ENCODE data around the gene SPAG6. TPM values are rescaled to one million over a fixed set of nuclear protein-coding genes. Genes with fewer than 3 reads are reported as not detected.

The SPAG6 gene
- total RNA-seq, 1 experiment from 2014 or later = not detected

DNA sequence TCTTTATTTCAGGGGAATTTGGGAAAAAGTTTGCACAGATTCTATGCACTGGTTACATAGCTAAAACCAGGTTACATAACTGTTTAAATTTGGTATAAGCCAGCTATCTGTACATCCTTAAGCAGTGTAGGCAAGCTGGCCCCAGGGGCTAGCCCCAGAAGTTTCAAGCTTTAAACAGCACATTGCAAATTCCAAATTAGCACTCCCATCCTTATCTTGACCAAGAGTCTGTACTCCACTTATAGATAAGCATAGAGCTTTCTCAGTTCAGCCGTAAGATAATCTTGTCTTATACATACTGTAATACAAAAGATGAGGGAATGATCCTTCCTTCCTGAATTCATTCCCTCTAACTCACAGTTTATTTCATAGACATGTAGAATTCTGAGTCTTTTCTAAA, 109.3 kb downstream of the SPAG6 start:
- H3K36me3 ChIP-seq = no peaks in the 10 kb centered on the region
- DNase-seq = no peak
- no peak overlapping the region for H3K4me3 ChIP-seq
- no peaks in the 10 kb centered on the region; the same call in 1 of the 2 replicates for H3K27me3 ChIP-seq
- H3K9me3 ChIP-seq = no peaks in the 10 kb centered on the region

GRCh38 chr10:22455068-22455857, 110.0 kb downstream of the SPAG6 start:
- Histone ChIP-seq H3K36me3 (no peaks in the 10 kb centered on the region), H3K4me3 (no peak overlapping the region), H3K9me3 (no peaks in the 10 kb centered on the region), H3K27me3 (no peaks in the 10 kb centered on the region; the same call in 1 of the 2 replicates)
- no peak for DNase-seq

GRCh38 chr10:22456486-22456885, 111.2 kb downstream of the SPAG6 start:
- H3K9me3 ChIP-seq = no peaks in the 10 kb centered on the region

GRCh38 chr10:22458272-22459038, 113.2 kb downstream of the SPAG6 start:
- H3K4me3 ChIP-seq = no peak overlapping the region
- no peaks in the 10 kb centered on the region for H3K9me3 ChIP-seq

More at GRCh38 chr10:22456486-22456885, 111.2 kb downstream of the SPAG6 start:
- Histone ChIP-seq H3K27me3 (no peaks in the 10 kb centered on the region; the same call in 1 of the 2 replicates), H3K36me3 (no peaks in the 10 kb centered on the region), H3K4me3 (no peak overlapping the region)
- DNase-seq = no peak

GRCh38 chr10:22459496-22459895, 114.2 kb downstream of the SPAG6 start:
- H3K9me3 ChIP-seq = no peaks in the 10 kb centered on the region
- no peaks in the 10 kb centered on the region; the same call in 1 of the 2 replicates for H3K27me3 ChIP-seq
- DNase-seq = no peak
- no peak overlapping the region for H3K4me3 ChIP-seq
- H3K36me3 ChIP-seq = no peaks in the 10 kb centered on the region

More at GRCh38 chr10:22458272-22459038, 113.2 kb downstream of the SPAG6 start:
- DNase-seq = no peak
- no peaks in the 10 kb centered on the region; the same call in 1 of the 2 replicates for H3K27me3 ChIP-seq
- no peaks in the 10 kb centered on the region for H3K36me3 ChIP-seq

DNA sequence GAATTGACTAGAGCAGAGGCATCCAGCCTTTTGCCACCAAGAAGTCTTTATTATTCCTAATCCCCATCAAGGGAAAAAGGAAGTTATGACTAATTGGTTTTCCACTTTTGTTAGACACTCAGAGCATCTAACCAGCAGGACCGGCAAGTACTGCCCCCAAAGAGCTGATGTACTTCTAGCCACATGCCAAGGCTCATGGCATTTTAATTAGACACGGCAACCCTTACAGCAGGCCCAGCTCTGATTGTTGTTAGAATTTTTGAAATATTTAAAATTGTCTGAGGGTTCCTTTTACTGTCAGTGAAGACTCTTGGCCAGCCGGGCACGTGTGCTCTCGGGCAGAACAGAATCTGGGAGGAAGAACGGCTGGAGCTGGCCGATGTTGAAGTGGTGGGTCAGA, 114.8 kb downstream of the SPAG6 start:
- no peaks in the 10 kb centered on the region for H3K36me3 ChIP-seq
- DNase-seq = no peak
- H3K27me3 ChIP-seq = no peaks in the 10 kb centered on the region; the same call in 1 of the 2 replicates
- H3K4me3 ChIP-seq = no peak overlapping the region
- H3K9me3 ChIP-seq = no peaks in the 10 kb centered on the region

GRCh38 chr10:22460531-22461403, 115.5 kb downstream of the SPAG6 start:
- Histone ChIP-seq H3K27me3 (no peaks in the 10 kb centered on the region; the same call in 1 of the 2 replicates), H3K4me3 (no peak overlapping the region), H3K36me3 (no peaks in the 10 kb centered on the region), H3K9me3 (no peaks in the 10 kb centered on the region)
- DNase-seq = no peak

DNA sequence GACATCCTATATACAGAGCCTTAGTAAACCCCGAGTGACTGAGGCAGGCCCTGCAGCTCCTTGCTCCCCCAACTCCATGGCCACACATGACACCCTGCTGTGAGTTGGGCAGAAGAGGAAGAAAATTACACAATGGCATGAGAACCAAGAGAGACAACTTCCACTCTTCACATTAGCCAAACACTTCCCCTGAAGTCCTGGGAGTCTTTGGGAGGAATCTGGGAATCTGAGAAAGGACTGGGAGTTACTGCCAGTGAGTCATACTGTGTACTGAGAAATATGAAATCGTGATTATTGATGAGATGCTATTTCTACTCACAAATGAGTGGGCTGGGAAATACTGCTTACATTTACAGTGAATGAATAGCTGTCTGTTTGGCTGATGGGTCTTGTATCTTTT, 116.6 kb downstream of the SPAG6 start:
- no peak for DNase-seq
- H3K4me3 ChIP-seq = no peak overlapping the region
- H3K9me3 ChIP-seq = no peaks in the 10 kb centered on the region

GRCh38 chr10:22463255-22463654, 118.0 kb downstream of the SPAG6 start:
- no peak overlapping the region for H3K4me3 ChIP-seq
- no peaks in the 10 kb centered on the region for H3K9me3 ChIP-seq
- DNase-seq = no peak
- H3K36me3 ChIP-seq = no peaks in the 10 kb centered on the region
- no peaks in the 10 kb centered on the region for H3K27me3 ChIP-seq

More for the DNA sequence above, 116.6 kb downstream of the SPAG6 start:
- Histone ChIP-seq H3K27me3 (no peaks in the 10 kb centered on the region), H3K36me3 (no peaks in the 10 kb centered on the region)

DNA sequence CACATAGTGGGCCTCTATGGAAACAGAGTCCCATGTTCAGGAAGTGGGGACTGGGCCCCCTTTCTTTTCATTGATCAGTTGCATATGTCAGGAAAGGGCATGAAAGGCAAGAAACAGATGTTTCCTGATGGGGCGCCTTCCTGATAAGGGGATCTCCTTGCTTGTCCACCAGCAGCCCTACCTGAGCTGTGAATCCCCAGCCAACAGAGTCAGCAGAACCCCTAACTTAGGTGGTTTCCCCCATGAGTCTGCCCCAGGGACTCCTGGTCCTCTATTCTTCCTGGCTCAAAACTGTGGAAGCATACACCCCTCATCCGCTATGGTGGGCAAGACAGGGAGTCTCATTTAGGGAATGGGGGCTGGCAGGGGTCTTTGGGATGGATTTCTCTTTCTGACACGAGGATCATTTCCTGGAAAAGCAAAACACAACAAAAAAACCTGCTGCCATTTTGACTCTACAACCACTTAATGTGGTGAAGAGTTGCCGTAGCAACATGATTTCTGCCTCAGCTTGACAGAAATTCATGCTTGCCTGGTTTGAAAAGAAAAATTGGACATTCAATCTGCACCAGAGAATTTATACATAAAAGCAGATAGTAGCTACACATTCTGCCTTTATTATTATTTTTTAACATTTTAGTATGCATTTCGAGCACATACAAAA, 119.8 kb downstream of the SPAG6 start:
- H3K36me3 ChIP-seq = no peaks in the 10 kb centered on the region
- H3K27me3 ChIP-seq = no peaks in the 10 kb centered on the region
- H3K4me3 ChIP-seq = no peak overlapping the region
- no peak for DNase-seq
- H3K9me3 ChIP-seq = no peaks in the 10 kb centered on the region

DNA sequence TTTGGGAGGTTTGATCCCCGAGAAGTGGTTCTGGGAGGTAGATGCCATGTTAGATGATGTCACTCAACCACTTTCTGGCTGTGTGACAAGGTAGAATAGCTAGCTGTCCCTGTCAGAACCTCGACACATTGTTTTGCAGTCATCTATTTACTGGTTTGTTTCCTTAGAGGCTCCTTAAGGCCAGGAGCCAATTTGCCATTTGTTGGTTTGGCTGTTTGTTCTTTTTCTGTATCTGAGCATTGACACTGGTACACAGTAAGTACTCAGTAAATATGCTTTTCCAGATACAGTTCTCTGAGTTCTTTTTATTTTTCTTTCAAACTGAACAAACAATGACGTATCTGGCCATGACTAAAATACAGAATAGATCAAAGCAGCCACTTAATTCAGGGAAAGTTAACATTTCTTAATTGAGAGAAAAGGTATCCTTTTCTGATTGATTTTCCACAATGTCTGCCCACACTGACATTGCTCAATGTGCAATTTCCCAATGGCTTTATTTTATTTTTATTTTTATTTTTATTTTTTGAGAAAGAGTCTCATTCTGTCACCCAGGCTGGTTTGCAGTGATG, 121.6 kb downstream of the SPAG6 start:
- no peaks in the 10 kb centered on the region for H3K36me3 ChIP-seq
- H3K27me3 ChIP-seq = no peaks in the 10 kb centered on the region
- H3K9me3 ChIP-seq = no peaks in the 10 kb centered on the region
- H3K4me3 ChIP-seq = no peak overlapping the region
- no peak for DNase-seq

Other genes starting within 250 kb of the SPAG6 start
- not detected in 2 replicates for gene EBLN1, start 127.5 kb upstream of the SPAG6 start, total RNA-seq (2014; rRNA removed; shearing (Covaris generic); ENCODE audit: low replicate concordance)
- 43.5 and 75.4 TPM in 2 replicates for gene COMMD3, start 29.1 kb upstream of the SPAG6 start, total RNA-seq (2014; rRNA removed; shearing (Covaris generic); ENCODE audit: low replicate concordance)
- 31.4 and 51.2 TPM in 2 replicates for gene BMI1, start 24.4 kb upstream of the SPAG6 start, total RNA-seq (2014; rRNA removed; shearing (Covaris generic); ENCODE audit: low replicate concordance)